NB4 (cell line): Measurements from ENCODE around the gene ZNF787.

Source experiments
- DNase-seq: peaks from one replicate; pipeline ENCODE4 v3.0.0; 2010; ENCODE audit warnings: low read depth
- H3K4me3 ChIP-seq: one replicate; pipeline ENCODE4 v1.5.1; 2011; ENCODE audit warnings: mild to moderate bottlenecking, low read depth, low read length, moderate library complexity
- CTCF ChIP-seq: IDR thresholded peaks from one replicate; pipeline ENCODE4 v1.5.1; 2012; ENCODE audit warnings: low read depth, low read length
- MYC ChIP-seq: IDR thresholded peaks from 2 replicates; pipeline ENCODE4 v1.6.1; 2011; ENCODE audit warnings: low read depth, low read length
- POLR2A ChIP-seq: IDR thresholded peaks from 2 replicates; pipeline ENCODE4 v1.6.1; 2011; ENCODE audit warnings: mild to moderate bottlenecking; ENCODE audit not compliant: insufficient read length; ENCODE audit errors: extremely low read depth
- TF ChIP-seq, protein P1 (sequence below): IDR thresholded peaks from 2 replicates; pipeline ENCODE4 v1.6.1; 2011; ENCODE audit warnings: low read depth, low read length

The ZNF787 gene

DNA sequence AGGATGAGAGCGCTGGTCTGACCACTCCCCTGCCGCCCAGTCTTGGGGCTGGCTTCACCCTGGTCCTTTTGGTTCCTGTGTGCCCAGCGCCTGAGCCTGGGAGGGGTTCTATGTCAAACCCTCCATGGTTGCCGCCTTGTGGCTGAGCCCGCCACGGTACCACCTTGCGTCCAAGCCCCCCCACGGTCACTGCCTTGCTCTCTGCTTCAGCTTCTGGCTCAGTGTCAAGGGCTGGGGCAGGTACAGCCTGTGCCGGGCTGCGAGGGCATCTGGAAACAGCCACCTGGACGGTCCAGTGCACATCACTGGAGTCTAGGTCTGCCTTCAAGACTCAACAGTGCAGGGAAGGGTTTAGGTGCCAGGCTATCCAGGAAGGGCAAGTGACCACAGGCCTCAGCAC lies 40.4 kb upstream of the ZNF787 start:
- H3K4me3 ChIP-seq, result no peak overlapping the region
- DNase-seq, result no peak

GRCh38 chr19:56159622-56160271 lies 38.7 kb upstream of the ZNF787 start:
- no peak for DNase-seq
- no peak overlapping the region for H3K4me3 ChIP-seq
- TF ChIP-seq, protein P1, sequence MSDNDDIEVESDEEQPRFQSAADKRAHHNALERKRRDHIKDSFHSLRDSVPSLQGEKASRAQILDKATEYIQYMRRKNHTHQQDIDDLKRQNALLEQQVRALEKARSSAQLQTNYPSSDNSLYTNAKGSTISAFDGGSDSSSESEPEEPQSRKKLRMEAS, result no peak
- no peak for TF ChIP-seq CTCF
- TF ChIP-seq POLR2A, result no peak
- no peak for TF ChIP-seq MYC

More for the DNA sequence above, 40.4 kb upstream of the ZNF787 start:
- TF ChIP-seq POLR2A (no peak), CTCF (no peak), MYC (no peak)
- TF ChIP-seq, protein P1, result no peak

DNA sequence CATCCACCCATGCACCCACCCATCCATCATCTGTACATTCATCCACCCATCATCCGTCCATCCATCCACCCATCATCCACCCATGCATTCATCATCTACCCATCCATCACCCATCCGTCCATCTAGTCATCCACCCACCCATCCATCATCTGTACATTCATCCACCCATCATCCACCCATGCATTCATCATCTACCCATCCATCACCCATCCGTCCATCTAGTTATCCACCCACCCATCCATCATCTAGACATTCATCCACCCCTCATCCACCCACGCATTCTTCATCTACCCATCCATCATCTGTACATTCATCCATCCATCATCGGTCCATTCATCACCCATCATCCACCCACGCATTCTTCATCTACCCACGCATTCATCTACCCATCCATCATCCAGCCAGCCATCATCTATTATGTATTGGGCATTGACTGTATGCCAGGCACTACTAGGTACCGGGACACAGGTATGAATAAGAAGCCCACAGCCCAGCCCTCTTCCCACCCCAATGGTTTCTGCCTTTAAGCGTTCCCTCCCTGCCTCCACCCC lies 38.0 kb upstream of the ZNF787 start:
- H3K4me3 ChIP-seq, result no peak overlapping the region
- no peak for DNase-seq
- TF ChIP-seq POLR2A (no peak), MYC (no peak), CTCF (no peak)
- TF ChIP-seq, protein P1, result no peak

- no peak for TF ChIP-seq POLR2A
- no peak for TF ChIP-seq MYC
- TF ChIP-seq CTCF, result no peak
- TF ChIP-seq, protein P1, result no peak
- DNase-seq, result no peak
- H3K4me3 ChIP-seq, result no peak overlapping the region
Observed at GRCh38 chr19:56158170-56158757, 37.2 kb upstream of the ZNF787 start.

GRCh38 chr19:56156768-56157167 lies 35.7 kb upstream of the ZNF787 start:
- no peak overlapping the region for H3K4me3 ChIP-seq
- TF ChIP-seq POLR2A (no peak), CTCF (no peak), MYC (no peak)
- TF ChIP-seq, protein P1, result no peak
- DNase-seq, result no peak
